Measurements from ENCODE around the gene CD6.

- TF ChIP-seq ZBTB20 (tag by site-specific recombination; IDR thresholded peaks at IDR 0.05) = no peak
- TF ChIP-seq SP7 (tag by site-specific recombination; IDR thresholded peaks at IDR 0.05) = no peak
- no peak for TF ChIP-seq OVOL3 (tag by site-specific recombination; IDR thresholded peaks at IDR 0.05)
- no peak for TF ChIP-seq CTCF (tag by site-specific recombination; IDR thresholded peaks at IDR 0.05)
- TF ChIP-seq GLI4 (tag by site-specific recombination; IDR thresholded peaks at IDR 0.05) = no peak
- TF ChIP-seq ZNF274 (IDR thresholded peaks at IDR 0.05; ENCODE audit: low read length) = no peak
- no peak for TF ChIP-seq ZNF274 (tag by site-specific recombination; IDR thresholded peaks at IDR 0.05; ENCODE audit: borderline replicate concordance)
- peak; percentile 47 for TF ChIP-seq ZNF398 (tag by site-specific recombination; IDR thresholded peaks at IDR 0.05)
Observed at GRCh38 chr11:61028135-61028729, 56.8 kb downstream of the CD6 start.

All from HEK293 (cell line).